Activated CD4-positive, alpha-beta T cell treated with anti-CD3 and anti-CD28 coated beads, Interleukin-2, amount 50 U/mL, for 4 hours (primary cell): ENCODE results near the gene DAZAP1.
"Not testable (repeated sequence)": the region's sequence is repeated elsewhere in the genome, so short reads cannot be mapped to it uniquely, and the experiment has no call there.

Source experiments
- DNase-seq, 2 experiments: peaks; one replicate each; pipeline ENCODE4 v3.0.0-alpha.2; 2020

Gene DAZAP1

GRCh38 chr19:1426736-1427135 lies 19.4 kb downstream of the DAZAP1 start:
- DNase-seq = no peak

- DNase-seq = no peak
Observed at GRCh38 chr19:1427221-1427920, 20.0 kb downstream of the DAZAP1 start.

GRCh38 chr19:1428738-1429391 lies 21.5 kb downstream of the DAZAP1 start:
- no peak for DNase-seq

- DNase-seq = no peak
Observed at GRCh38 chr19:1429750-1430149, 22.4 kb downstream of the DAZAP1 start.

GRCh38 chr19:1430246-1430645 lies 22.9 kb downstream of the DAZAP1 start:
- DNase-seq = no peak

GRCh38 chr19:1431759-1432506 lies 24.5 kb downstream of the DAZAP1 start:
- no peak for DNase-seq

- DNase-seq = no peak
Observed at GRCh38 chr19:1432507-1432887, 25.1 kb downstream of the DAZAP1 start.

GRCh38 chr19:1433119-1434039 lies 26.0 kb downstream of the DAZAP1 start:
- DNase-seq = no peak

- DNase-seq = no peak
Observed at GRCh38 chr19:1434040-1434366, 26.6 kb downstream of the DAZAP1 start.

- no peak for DNase-seq
Observed at GRCh38 chr19:1434577-1435060, 27.2 kb downstream of the DAZAP1 start.

- DNase-seq = no peak
Observed at GRCh38 chr19:1435378-1435989, 28.1 kb downstream of the DAZAP1 start.

- DNase-seq = no peak
Observed at GRCh38 chr19:1437609-1438008, 30.2 kb downstream of the DAZAP1 start.

- peak; percentile 92 to 94 for DNase-seq
Observed at GRCh38 chr19:1438035-1438932, 30.9 kb downstream of the DAZAP1 start, which contains the start of gene RPS15. Gene RPS15, plus strand, starts transcription at chr19:1438396. Its CDS starts 30 bp downstream, at chr19:1438426.

- DNase-seq = no peak
Observed at GRCh38 chr19:1438933-1439354, 31.6 kb downstream of the DAZAP1 start.

- DNase-seq = not testable (repeated sequence)
Observed at GRCh38 chr19:1439525-1440417, 32.4 kb downstream of the DAZAP1 start.

GRCh38 chr19:1440418-1440801 lies 33.0 kb downstream of the DAZAP1 start:
- no peak for DNase-seq

GRCh38 chr19:1441022-1441426 lies 33.6 kb downstream of the DAZAP1 start:
- no peak for DNase-seq

GRCh38 chr19:1441677-1442438 lies 34.5 kb downstream of the DAZAP1 start:
- no peak for DNase-seq
